HepG2 (cell line): ENCODE results near the gene SHROOM1. TPM values are rescaled to one million over a fixed set of nuclear protein-coding genes. Genes with fewer than 3 reads are reported as not detected.

ENCODE experiments used
- ELF3 ChIP-seq: IDR thresholded peaks from 2 replicates; pipeline ENCODE4 v1.6.1; 2016; ENCODE audit warnings: missing genetic modification reagents, missing compliant biosample characterization
- GATAD2A ChIP-seq: IDR thresholded peaks from 2 replicates; pipeline ENCODE4 v1.6.1; 2016
- GFI1 ChIP-seq: sonication (generic); formaldehyde crosslinking; IDR thresholded peaks from 2 replicates; pipeline ENCODE4 v1.5.0; 2020; ENCODE audit warnings: missing genetic modification reagents, mild to moderate bottlenecking, borderline replicate concordance
- GTF3A ChIP-seq: sonication (generic); formaldehyde crosslinking; conservative IDR thresholded peaks from 2 replicates; pipeline ENCODE4 v1.4.0; 2020; ENCODE audit warnings: mild to moderate bottlenecking, missing genetic modification reagents
- HINFP ChIP-seq: sonication (generic); formaldehyde crosslinking; IDR thresholded peaks from 2 replicates; pipeline ENCODE4 v1.4.0; 2020; ENCODE audit warnings: low read depth, mild to moderate bottlenecking, missing genetic modification reagents
- MAFF ChIP-seq: IDR thresholded peaks from 2 replicates; pipeline ENCODE4 v1.6.1; 2011; ENCODE audit warnings: low read depth, low read length, improper control_type of control experiment
- MYNN ChIP-seq: sonication (generic); formaldehyde crosslinking; IDR thresholded peaks from 2 replicates; pipeline ENCODE4 v1.4.0; 2020; ENCODE audit warnings: mild to moderate bottlenecking, low read depth, missing genetic modification reagents
- RFX1 ChIP-seq: fragments of 450-650 bp; IDR thresholded peaks from 2 replicates; pipeline ENCODE4 v1.6.1; 2017
- ZFP36 ChIP-seq: fragments of 150-350 bp; IDR thresholded peaks from 2 replicates; pipeline ENCODE4 v1.6.1; 2018; ENCODE audit warnings: borderline replicate concordance, low read length, low read depth; ENCODE audit not compliant: partially characterized antibody
- ZFX ChIP-seq: sonication (generic); formaldehyde crosslinking; IDR thresholded peaks from 2 replicates; pipeline ENCODE4 v1.4.0; 2020; ENCODE audit warnings: mild to moderate bottlenecking, low read depth, missing genetic modification reagents, moderate library complexity
- ZNF572 ChIP-seq: sonication (generic); formaldehyde crosslinking; IDR thresholded peaks from 2 replicates; pipeline ENCODE4 v1.5.1; 2020; ENCODE audit warnings: mild to moderate bottlenecking, missing genetic modification reagents
- ZNF605 ChIP-seq: sonication (generic); formaldehyde crosslinking; IDR thresholded peaks from 2 replicates; pipeline ENCODE4 v1.8.0; 2022; ENCODE audit warnings: mild to moderate bottlenecking, missing genetic modification reagents
- ZNF839 ChIP-seq: sonication (generic); formaldehyde crosslinking; IDR thresholded peaks from 2 replicates; pipeline ENCODE4 v1.4.0; 2020; ENCODE audit warnings: missing genetic modification reagents, mild to moderate bottlenecking, borderline replicate concordance
- polyA plus RNA-seq, 8 experiments: library from polyadenylated mRNA; depleted of rRNA in 3 of 8; stranded (reverse) in 7 of 8; unstranded in 1 of 8; fragments of >200 nt; fragmentation: Illumina TruSeq in 4 of 8; extraction: Trizol in 4 of 8; gene quantifications; 2 replicates each; pipeline versions ENCODE4 v1.2.1 to v1.2.3, GENCODE V29; 2011 to 2016; ENCODE audit warnings: low read depth in 4 of 8, missing spikeins in 1 of 8, mixed read lengths in 1 of 8; ENCODE audit not compliant: insufficient read depth in 1 of 8
- total RNA-seq, 5 experiments: library from RNA; depleted of rRNA; stranded (reverse); fragments of >200 nt; fragmentation: Illumina TruSeq; extraction: Trizol; gene quantifications; 2 replicates each; pipeline ENCODE4 v1.2.3, GENCODE V29; 2016; ENCODE audit warnings: low read depth in 1 of 5
- TF ChIP-seq, protein P1 (sequence below): sonication (generic); formaldehyde crosslinking; IDR thresholded peaks from one replicate; pipeline ENCODE4 v1.5.1; 2020; ENCODE audit warnings: mild to moderate bottlenecking, missing genetic modification reagents; ENCODE audit errors: not compliant biosample characterization
- TF ChIP-seq, protein P2 (sequence below): IDR thresholded peaks from 2 replicates; pipeline ENCODE4 v1.6.1; 2016
- TF ChIP-seq, protein P3 (sequence below): sonication (generic); formaldehyde crosslinking; IDR thresholded peaks from 2 replicates; pipeline ENCODE4 v1.8.0; 2023; ENCODE audit warnings: mild to moderate bottlenecking, missing genetic modification reagents
- TF ChIP-seq, protein P4 (sequence below): sonication (generic); formaldehyde crosslinking; IDR thresholded peaks from 2 replicates; pipeline ENCODE4 v1.8.1; 2023; ENCODE audit warnings: mild to moderate bottlenecking, missing genetic modification reagents, borderline replicate concordance

The SHROOM1 gene
- total and polyA plus RNA-seq, 2 of the 13 experiments (the other 11 are each of a cell fraction or from before 2014, with no cell fraction given) = 18.2 to 25.7 TPM

- TF ChIP-seq, protein P1, sequence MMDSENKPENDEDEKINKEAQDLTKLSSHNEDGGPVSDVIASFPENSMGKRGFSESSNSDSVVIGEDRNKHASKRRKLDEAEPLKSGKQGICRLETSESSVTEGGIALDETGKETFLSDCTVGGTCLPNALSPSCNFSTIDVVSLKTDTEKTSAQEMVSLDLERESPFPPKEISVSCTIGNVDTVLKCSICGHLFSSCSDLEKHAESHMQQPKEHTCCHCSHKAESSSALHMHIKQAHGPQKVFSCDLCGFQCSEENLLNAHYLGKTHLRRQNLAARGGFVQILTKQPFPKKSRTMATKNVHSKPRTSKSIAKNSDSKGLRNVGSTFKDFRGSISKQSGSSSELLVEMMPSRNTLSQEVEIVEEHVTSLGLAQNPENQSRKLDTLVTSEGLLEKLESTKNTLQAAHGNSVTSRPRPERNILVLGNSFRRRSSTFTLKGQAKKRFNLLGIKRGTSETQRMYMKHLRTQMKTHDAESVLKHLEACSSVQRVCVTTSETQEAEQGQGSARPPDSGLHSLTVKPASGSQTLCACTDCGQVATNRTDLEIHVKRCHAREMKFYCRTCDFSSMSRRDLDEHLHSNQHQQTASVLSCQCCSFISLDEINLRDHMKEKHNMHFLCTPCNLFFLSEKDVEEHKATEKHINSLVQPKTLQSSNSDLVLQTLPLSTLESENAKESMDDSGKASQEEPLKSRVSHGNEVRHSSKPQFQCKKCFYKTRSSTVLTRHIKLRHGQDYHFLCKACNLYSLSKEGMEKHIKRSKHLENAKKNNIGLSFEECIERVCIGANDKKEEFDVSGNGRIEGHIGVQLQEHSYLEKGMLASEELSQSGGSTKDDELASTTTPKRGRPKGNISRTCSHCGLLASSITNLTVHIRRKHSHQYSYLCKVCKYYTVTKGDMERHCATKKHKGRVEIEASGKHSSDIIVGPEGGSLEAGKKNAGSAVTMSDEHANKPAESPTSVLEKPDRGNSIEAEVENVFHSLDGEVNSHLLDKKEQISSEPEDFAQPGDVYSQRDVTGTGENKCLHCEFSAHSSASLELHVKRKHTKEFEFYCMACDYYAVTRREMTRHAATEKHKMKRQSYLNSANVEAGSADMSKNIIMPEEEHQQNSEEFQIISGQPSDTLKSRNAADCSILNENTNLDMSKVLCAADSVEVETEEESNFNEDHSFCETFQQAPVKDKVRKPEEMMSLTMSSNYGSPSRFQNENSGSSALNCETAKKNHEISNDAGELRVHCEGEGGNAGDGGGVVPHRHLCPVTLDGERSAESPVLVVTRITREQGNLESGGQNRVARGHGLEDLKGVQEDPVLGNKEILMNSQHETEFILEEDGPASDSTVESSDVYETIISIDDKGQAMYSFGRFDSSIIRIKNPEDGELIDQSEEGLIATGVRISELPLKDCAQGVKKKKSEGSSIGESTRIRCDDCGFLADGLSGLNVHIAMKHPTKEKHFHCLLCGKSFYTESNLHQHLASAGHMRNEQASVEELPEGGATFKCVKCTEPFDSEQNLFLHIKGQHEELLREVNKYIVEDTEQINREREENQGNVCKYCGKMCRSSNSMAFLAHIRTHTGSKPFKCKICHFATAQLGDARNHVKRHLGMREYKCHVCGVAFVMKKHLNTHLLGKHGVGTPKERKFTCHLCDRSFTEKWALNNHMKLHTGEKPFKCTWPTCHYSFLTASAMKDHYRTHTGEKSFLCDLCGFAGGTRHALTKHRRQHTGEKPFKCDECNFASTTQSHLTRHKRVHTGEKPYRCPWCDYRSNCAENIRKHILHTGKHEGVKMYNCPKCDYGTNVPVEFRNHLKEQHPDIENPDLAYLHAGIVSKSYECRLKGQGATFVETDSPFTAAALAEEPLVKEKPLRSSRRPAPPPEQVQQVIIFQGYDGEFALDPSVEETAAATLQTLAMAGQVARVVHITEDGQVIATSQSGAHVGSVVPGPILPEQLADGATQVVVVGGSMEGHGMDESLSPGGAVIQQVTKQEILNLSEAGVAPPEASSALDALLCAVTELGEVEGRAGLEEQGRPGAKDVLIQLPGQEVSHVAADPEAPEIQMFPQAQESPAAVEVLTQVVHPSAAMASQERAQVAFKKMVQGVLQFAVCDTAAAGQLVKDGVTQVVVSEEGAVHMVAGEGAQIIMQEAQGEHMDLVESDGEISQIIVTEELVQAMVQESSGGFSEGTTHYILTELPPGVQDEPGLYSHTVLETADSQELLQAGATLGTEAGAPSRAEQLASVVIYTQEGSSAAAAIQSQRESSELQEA (CRISPR knock-in tag) = no peak
- TF ChIP-seq ZNF572 (CRISPR knock-in tag) = no peak
- no peak for TF ChIP-seq HINFP
- no peak for TF ChIP-seq ZFP36
- TF ChIP-seq ELF3 = peak; percentile 98
- TF ChIP-seq, protein P2, sequence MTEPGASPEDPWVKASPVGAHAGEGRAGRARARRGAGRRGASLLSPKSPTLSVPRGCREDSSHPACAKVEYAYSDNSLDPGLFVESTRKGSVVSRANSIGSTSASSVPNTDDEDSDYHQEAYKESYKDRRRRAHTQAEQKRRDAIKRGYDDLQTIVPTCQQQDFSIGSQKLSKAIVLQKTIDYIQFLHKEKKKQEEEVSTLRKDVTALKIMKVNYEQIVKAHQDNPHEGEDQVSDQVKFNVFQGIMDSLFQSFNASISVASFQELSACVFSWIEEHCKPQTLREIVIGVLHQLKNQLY = peak; percentile 22; the same call in 1 of the 2 replicates
- no peak for TF ChIP-seq RFX1
- TF ChIP-seq, protein P3, sequence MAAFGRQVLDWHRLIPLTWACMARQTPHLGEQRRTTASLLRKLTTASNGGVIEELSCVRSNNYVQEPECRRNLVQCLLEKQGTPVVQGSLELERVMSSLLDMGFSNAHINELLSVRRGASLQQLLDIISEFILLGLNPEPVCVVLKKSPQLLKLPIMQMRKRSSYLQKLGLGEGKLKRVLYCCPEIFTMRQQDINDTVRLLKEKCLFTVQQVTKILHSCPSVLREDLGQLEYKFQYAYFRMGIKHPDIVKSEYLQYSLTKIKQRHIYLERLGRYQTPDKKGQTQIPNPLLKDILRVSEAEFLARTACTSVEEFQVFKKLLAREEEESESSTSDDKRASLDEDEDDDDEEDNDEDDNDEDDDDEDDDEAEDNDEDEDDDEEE = no peak
- no peak for TF ChIP-seq ZNF839 (CRISPR knock-in tag)
- peak; percentile 34; the same call in 1 of the 2 replicates for TF ChIP-seq ZNF605
- peak; percentile 46; the same call in 1 of the 2 replicates for TF ChIP-seq GFI1 (CRISPR knock-in tag)
- peak; percentile 68 for TF ChIP-seq GATAD2A (CRISPR knock-in tag)
- no peak for TF ChIP-seq MYNN (CRISPR knock-in tag)
- TF ChIP-seq, protein P4, sequence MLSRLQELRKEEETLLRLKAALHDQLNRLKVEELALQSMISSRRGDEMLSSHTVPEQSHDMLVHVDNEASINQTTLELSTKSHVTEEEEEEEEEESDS = no peak
- peak; percentile 72 for TF ChIP-seq ZFX (CRISPR knock-in tag)
- TF ChIP-seq MAFF = 0 out of 2 replicates have a peak, but pooled peaks have one; percentile 13
- TF ChIP-seq GTF3A (CRISPR knock-in tag) = no peak
Observed at GRCh38 chr5:132837868-132838267, 7.4 kb upstream of the SHROOM1 start (continued).
